MM.1S (cell line): ENCODE results near the gene ANKRD13D.

Experiments used
- DNase-seq: peaks from one replicate; pipeline ENCODE4 v3.0.0-alpha.2; 2015
- H2AFZ ChIP-seq: fragments of 300-600 bp; sonication (generic); 2 replicates; pipeline ENCODE4 v1.6.0; 2016; ENCODE audit warnings: antibody characterized with exemption, low read length
- H3F3A ChIP-seq: fragments of 300-600 bp; sonication (generic); 2 replicates; pipeline ENCODE4 v1.6.1; 2016; ENCODE audit warnings: mild to moderate bottlenecking, antibody characterized with exemption, low read length, moderate library complexity, mixed read lengths; ENCODE audit not compliant: insufficient read depth
- H3K27ac ChIP-seq: fragments of 300-600 bp; sonication (generic); 2 replicates; pipeline ENCODE4 v1.5.1; 2016; ENCODE audit warnings: mild to moderate bottlenecking, low read length
- H3K27me3 ChIP-seq: fragments of 300-600 bp; sonication (generic); replicated peaks from 2 replicates; pipeline ENCODE4 v1.6.0; 2016; ENCODE audit warnings: low read length; ENCODE audit not compliant: insufficient read depth
- H3K36me3 ChIP-seq: fragments of 300-600 bp; sonication (generic); replicated peaks from 2 replicates; pipeline ENCODE4 v1.6.1; 2016; ENCODE audit warnings: mild to moderate bottlenecking, low read length, mixed read lengths; ENCODE audit not compliant: insufficient read depth
- H3K4me1 ChIP-seq: fragments of 300-600 bp; sonication (generic); 2 replicates; pipeline ENCODE4 v1.6.1; 2016; ENCODE audit warnings: low read length, mixed read lengths
- H3K4me2 ChIP-seq: fragments of 300-600 bp; sonication (generic); 2 replicates; pipeline ENCODE4 v1.6.0; 2016; ENCODE audit warnings: low read depth, low read length
- H3K4me3 ChIP-seq: fragments of 300-600 bp; sonication (generic); 2 replicates; pipeline ENCODE4 v1.5.1; 2016; ENCODE audit warnings: low read length, mixed read lengths
- H3K79me2 ChIP-seq: fragments of 300-600 bp; sonication (generic); 2 replicates; pipeline ENCODE4 v1.6.1; 2016; ENCODE audit warnings: mixed run types, low read length, mixed read lengths
- H3K9ac ChIP-seq: fragments of 300-600 bp; sonication (generic); 2 replicates; pipeline ENCODE4 v1.6.1; 2016; ENCODE audit warnings: low read length, mixed read lengths
- H3K9me2 ChIP-seq: fragments of 300-600 bp; sonication (generic); replicated peaks from 2 replicates; pipeline ENCODE4 v1.6.1; 2016; ENCODE audit warnings: mild to moderate bottlenecking, low read length, mixed read lengths; ENCODE audit not compliant: insufficient read depth
- H3K9me3 ChIP-seq: fragments of 300-600 bp; sonication (generic); replicated peaks from 2 replicates; pipeline ENCODE4 v1.6.1; 2016; ENCODE audit warnings: mild to moderate bottlenecking, low read length, mixed read lengths; ENCODE audit not compliant: insufficient read depth
- H4K20me1 ChIP-seq: fragments of 300-600 bp; sonication (generic); 2 replicates; pipeline ENCODE4 v1.6.1; 2016; ENCODE audit warnings: mild to moderate bottlenecking, low read length, moderate library complexity, mixed read lengths; ENCODE audit not compliant: insufficient read depth
- EZH2 ChIP-seq: fragments of 300-600 bp; sonication (generic); optimal IDR thresholded peaks from 2 replicates; pipeline ENCODE3; 2017; ENCODE audit warnings: low read depth, mild to moderate bottlenecking, antibody characterized with exemption, low read length, mixed read lengths
- EZH2phosphoT487 ChIP-seq: fragments of 300-600 bp; sonication (generic); IDR thresholded peaks from 2 replicates; pipeline ENCODE4 v1.6.1; 2018; ENCODE audit warnings: antibody characterized with exemption, low read length
- TF ChIP-seq, protein P1 (sequence below): fragments of 300-600 bp; sonication (generic); IDR thresholded peaks from 2 replicates; pipeline ENCODE4 v1.5.1; 2016; ENCODE audit warnings: antibody characterized with exemption, low read length, mixed read lengths

The ANKRD13D gene

DNA sequence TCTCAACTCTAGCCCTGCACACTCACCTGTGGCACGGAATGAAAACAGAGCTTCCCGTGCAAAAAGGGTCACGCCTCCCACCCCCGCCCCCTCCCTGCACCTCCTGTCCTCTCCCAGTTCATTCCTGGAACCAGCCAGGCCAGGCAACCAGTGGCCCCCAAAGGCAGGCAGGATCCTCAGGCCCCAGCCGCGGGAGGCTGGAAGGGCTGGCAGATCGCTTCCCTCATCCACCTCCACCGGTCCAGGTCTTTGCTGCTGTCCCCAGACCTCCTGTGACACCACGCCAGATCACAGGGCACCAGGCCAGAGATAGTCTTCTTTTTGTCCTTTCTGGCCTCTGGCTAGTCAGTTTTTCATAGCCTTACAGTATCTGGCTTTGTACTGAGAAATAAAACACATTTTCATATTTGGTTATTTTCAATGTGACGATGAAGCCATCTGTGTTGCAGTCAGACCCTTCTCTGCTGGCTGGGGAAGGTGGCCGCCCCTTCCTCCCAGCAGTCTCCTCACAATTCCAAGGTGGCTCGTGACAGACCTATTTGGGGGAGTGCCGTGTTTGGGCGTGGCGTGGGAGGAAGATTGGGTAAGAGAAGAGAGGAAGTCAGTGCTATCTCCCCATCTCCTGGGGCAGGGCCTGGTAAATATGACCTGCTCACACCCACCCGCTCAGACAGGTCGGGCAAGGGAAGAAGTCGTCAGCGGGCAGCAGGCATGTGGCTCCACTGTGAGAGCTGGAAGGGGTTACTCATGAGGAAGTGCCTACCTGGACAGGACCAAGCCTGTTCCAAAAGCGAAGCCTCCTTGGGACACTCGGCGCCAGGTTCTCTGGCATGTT lies 23.3 kb downstream of the ANKRD13D start:
- no peaks in the 10 kb centered on the region for H3K36me3 ChIP-seq
- no peaks in the 10 kb centered on the region for H3K9me2 ChIP-seq
- no peaks in the 10 kb centered on the region for H3K9me3 ChIP-seq
- H3K4me3 ChIP-seq, result no peak overlapping the region
- no peak overlapping the region for H3K27ac ChIP-seq
- H3K79me2 ChIP-seq, result no peaks in the 10 kb centered on the region
- no peak for DNase-seq
- no peaks in the 10 kb centered on the region for H3K4me1 ChIP-seq
- H3K4me2 ChIP-seq, result no peak overlapping the region
- no peaks in the 10 kb centered on the region for H3K27me3 ChIP-seq
- TF ChIP-seq, protein P1, sequence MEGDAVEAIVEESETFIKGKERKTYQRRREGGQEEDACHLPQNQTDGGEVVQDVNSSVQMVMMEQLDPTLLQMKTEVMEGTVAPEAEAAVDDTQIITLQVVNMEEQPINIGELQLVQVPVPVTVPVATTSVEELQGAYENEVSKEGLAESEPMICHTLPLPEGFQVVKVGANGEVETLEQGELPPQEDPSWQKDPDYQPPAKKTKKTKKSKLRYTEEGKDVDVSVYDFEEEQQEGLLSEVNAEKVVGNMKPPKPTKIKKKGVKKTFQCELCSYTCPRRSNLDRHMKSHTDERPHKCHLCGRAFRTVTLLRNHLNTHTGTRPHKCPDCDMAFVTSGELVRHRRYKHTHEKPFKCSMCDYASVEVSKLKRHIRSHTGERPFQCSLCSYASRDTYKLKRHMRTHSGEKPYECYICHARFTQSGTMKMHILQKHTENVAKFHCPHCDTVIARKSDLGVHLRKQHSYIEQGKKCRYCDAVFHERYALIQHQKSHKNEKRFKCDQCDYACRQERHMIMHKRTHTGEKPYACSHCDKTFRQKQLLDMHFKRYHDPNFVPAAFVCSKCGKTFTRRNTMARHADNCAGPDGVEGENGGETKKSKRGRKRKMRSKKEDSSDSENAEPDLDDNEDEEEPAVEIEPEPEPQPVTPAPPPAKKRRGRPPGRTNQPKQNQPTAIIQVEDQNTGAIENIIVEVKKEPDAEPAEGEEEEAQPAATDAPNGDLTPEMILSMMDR, result no peak
- TF ChIP-seq EZH2, result no peak
- no peak for TF ChIP-seq EZH2phosphoT487
- no peak overlapping the region for H2AFZ ChIP-seq
- H3F3A ChIP-seq, result peaks cover 6% of the 10 kb centered on the region
- H3K9ac ChIP-seq, result no peak overlapping the region
- no peaks in the 10 kb centered on the region for H4K20me1 ChIP-seq

DNA sequence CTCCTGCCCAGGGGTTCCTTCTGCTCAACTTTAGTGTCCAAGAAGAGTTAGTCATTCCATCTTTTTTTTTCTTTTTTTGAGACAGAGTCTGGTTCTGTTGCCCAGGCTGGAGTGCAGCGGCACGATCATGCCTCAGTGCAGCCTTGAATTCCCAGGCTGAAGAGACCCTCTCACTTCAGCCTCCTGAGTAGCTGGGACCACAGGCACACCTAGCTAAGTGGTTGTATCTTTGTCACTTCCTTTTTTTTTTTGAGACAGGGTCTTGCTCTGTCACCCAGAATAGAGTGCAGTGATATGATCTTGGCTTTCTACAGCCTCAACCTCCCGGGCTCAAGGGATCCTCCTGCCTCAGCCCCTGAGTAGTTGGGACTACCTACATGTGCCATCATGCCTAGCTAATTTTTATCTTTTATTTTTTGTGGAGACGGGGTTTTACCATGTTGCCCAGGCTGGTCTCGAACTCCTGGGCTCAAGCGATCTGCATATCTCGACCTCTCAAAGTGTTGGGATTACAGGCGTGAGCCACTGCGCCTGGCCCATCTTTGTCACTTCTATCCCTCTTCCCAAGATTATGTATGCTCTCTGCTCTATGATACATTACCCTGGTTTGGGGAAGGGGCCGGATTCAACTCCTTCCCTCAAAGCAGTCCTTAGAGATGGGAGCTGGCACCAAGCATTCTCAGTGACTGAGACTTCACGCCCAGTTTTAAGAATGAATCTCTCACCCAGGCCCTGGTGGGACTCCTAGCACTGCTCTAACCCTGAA lies 24.2 kb downstream of the ANKRD13D start:
- TF ChIP-seq, protein P1, result no peak
- TF ChIP-seq EZH2, result no peak
- no peak for TF ChIP-seq EZH2phosphoT487
- Histone ChIP-seq H3K27me3 (no peaks in the 10 kb centered on the region), H3K4me2 (no peak overlapping the region), H3K9me2 (no peaks in the 10 kb centered on the region), H3K4me3 (no peak overlapping the region), H3K79me2 (no peaks in the 10 kb centered on the region), H2AFZ (no peak overlapping the region), H3K9me3 (no peaks in the 10 kb centered on the region), H3K36me3 (no peaks in the 10 kb centered on the region), H4K20me1 (no peaks in the 10 kb centered on the region), H3F3A (peaks cover 8% of the 10 kb centered on the region), H3K9ac (no peak overlapping the region), H3K27ac (no peak overlapping the region), H3K4me1 (0 out of 2 replicates have a peak, but pooled peaks cover under 1% of the 10 kb centered on the region)
- DNase-seq, result no peak

DNA sequence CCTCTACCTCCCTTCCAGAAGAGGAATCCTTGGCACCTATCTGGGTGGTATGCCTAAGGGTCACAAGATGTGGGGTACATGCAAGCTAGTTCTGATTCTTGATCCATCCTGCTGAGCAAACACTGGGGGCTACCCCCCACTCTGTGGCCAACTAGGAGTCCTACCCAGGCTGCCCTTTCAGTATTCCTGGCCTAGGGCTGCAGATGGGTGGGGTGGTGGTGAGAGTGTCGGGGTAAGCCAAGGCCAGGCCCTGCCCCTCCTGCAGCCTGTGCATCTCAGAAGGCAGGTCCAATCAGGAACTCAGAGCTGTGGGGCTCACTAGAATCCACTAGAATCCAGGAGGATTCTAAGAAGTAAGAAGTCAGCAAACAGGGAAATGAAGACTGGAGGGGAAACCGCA lies 25.1 kb downstream of the ANKRD13D start:
- 0 out of 2 replicates have a peak, but pooled peaks cover 5% of the 10 kb centered on the region for H3K4me1 ChIP-seq
- no peak overlapping the region for H3K4me3 ChIP-seq
- no peak for DNase-seq
- TF ChIP-seq EZH2 (no peak), EZH2phosphoT487 (no peak)
- TF ChIP-seq, protein P1, result no peak
- H3F3A ChIP-seq, result peaks cover 8% of the 10 kb centered on the region
- no peaks in the 10 kb centered on the region for H3K79me2 ChIP-seq
- H3K9me2 ChIP-seq, result no peaks in the 10 kb centered on the region
- H3K9ac ChIP-seq, result no peak overlapping the region
- no peaks in the 10 kb centered on the region for H4K20me1 ChIP-seq
- no peak overlapping the region for H3K27ac ChIP-seq
- no peak overlapping the region for H3K4me2 ChIP-seq
- no peak overlapping the region for H2AFZ ChIP-seq
- no peaks in the 10 kb centered on the region for H3K9me3 ChIP-seq
- H3K27me3 ChIP-seq, result no peaks in the 10 kb centered on the region
- no peaks in the 10 kb centered on the region for H3K36me3 ChIP-seq
